GM12892 (cell line): ENCODE results near the gene ANKRD6.
A peak's percentile ranks its signal among the peaks of the same experiment; 100 is the strongest.

ENCODE experiments used
- DNase-seq: peaks from one replicate; pipeline ENCODE4 v3.0.0; 2011; ENCODE audit not compliant: insufficient read length
- FAIRE-seq: peaks from 2 replicates; lab custom pipeline; 2011; peaks lifted over from hg19 to GRCh38; lab: Jason Lieb, UNC
- POLR2A ChIP-seq: IDR thresholded peaks from 2 replicates; pipeline ENCODE4 v1.6.1; 2011; ENCODE audit warnings: low read depth, low read length, control low read depth
- POLR2AphosphoS5 ChIP-seq: IDR thresholded peaks from 2 replicates; pipeline ENCODE4 v1.6.1; 2011; ENCODE audit warnings: low read depth, low read length, control low read depth
- TAF1 ChIP-seq: IDR thresholded peaks from 2 replicates; pipeline ENCODE4 v1.6.1; 2011; ENCODE audit warnings: low read depth, mild to moderate bottlenecking, control low read depth, low read length, borderline replicate concordance

ANKRD6 gene

GRCh38 chr6:89555806-89556205, 122.9 kb downstream of the ANKRD6 start:
- no peak for FAIRE-seq
- no peak for DNase-seq
- TF ChIP-seq TAF1, result no peak
- TF ChIP-seq POLR2A, result no peak
- TF ChIP-seq POLR2AphosphoS5, result no peak

GRCh38 chr6:89559487-89559886, 126.5 kb downstream of the ANKRD6 start:
- TF ChIP-seq POLR2AphosphoS5 (no peak), TAF1 (no peak), POLR2A (no peak)
- peak; percentile 33 for FAIRE-seq
- DNase-seq, result no peak

- TF ChIP-seq POLR2AphosphoS5 (no peak), TAF1 (no peak), POLR2A (no peak)
- DNase-seq, result no peak
- no peak for FAIRE-seq
Observed at GRCh38 chr6:89562093-89562973, 129.4 kb downstream of the ANKRD6 start.

DNA sequence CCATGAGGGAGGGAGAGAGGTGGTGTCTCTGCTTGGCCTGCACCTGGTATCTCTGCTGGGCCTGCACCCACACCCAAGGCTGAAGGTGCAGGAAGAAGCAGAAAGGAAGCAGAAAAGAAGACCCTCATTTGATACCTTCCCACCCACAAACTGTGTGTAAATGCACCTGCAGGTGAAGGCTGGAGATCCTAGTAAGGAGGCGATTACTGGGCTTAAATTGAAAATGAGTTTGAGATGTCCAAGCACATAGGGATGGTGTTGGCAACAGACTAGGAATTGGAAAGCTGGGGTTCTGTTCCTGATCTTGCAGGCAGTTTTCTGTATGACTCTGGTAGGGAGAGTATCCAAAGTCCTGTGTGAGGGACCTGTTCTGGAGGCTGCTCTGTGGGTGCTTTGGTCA, 130.9 kb downstream of the ANKRD6 start:
- TF ChIP-seq POLR2A (no peak), TAF1 (no peak), POLR2AphosphoS5 (no peak)
- FAIRE-seq (no peak), DNase-seq (no peak)

DNA sequence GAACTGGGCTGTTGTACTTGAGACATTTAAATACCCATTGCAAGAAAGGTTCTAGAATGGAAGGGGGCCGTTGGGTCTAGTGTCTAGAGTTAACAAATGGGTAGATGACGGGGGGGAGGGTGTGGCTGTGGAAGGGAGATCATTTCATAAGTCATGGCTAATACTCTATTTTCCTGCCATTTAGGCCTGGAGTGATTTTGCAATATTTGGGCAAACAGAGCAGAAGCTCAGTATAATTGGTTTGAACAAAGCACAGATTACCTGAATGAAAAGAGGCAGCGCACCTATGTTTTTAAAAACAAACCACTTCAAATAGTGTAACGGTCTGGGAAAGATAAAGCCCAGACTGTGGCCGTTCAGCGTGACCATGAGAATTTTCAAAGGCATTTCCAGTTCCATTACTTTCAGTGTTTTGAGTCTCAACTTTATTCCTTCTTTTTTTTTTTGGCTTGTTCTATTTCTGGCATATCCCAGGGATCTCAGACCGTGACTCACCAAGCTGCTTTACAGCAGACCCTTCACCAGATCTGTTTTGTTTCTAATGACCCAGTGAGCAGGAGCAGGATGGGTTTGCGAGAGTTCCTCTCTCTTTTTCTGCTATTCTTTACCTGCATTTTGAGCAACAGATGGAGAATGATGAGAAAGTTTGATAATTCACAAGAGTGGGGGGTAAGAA, 131.9 kb downstream of the ANKRD6 start:
- TF ChIP-seq POLR2AphosphoS5 (no peak), TAF1 (no peak)
- no peak for FAIRE-seq
- no peak for DNase-seq

GRCh38 chr6:89566008-89566800, 133.3 kb downstream of the ANKRD6 start:
- no peak for DNase-seq
- no peak for TF ChIP-seq POLR2A
- no peak for TF ChIP-seq TAF1
- TF ChIP-seq POLR2AphosphoS5, result no peak
- FAIRE-seq, result no peak

GRCh38 chr6:89566930-89567629, 134.1 kb downstream of the ANKRD6 start:
- FAIRE-seq (no peak), DNase-seq (no peak)
- TF ChIP-seq POLR2A, result no peak
- TF ChIP-seq POLR2AphosphoS5, result no peak
- no peak for TF ChIP-seq TAF1

DNA sequence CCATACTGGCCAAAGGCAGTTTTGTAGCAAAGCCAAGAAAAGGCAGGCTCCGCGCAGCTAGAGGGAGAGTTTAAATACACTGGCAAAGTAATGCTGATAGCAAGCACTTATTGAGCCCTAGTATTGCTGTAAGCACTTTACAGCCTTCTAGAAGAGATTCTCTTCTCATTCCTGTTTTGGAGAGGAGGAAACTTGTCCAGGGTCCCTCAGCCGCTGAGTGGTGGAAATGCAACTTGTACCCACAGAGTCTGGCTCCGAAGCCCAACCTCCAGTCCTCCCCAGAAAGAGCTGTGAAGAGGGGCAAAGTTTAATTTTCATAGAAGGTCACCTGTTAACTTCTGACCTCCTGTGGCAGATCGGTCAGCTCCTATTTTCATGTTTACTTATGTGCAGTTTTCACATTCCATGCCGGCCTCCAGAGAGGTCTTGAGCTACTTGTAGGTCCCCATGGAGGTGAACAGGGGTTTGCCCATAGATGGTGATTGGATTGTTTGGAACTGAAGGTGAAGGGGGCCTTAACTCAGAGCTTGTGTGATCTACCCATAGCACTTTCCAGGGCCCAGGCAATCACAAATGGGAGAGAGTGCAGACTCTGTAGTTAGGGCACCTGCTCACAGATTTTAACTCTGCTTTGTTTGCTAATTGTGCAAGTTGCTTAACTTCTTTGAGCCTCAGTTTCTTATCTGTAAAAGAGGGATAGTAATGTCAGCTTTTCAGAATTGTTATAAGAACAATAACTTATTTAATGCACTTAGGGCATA, 134.9 kb downstream of the ANKRD6 start:
- no peak for FAIRE-seq
- no peak for DNase-seq
- TF ChIP-seq POLR2AphosphoS5 (no peak), TAF1 (no peak), POLR2A (no peak)

DNA sequence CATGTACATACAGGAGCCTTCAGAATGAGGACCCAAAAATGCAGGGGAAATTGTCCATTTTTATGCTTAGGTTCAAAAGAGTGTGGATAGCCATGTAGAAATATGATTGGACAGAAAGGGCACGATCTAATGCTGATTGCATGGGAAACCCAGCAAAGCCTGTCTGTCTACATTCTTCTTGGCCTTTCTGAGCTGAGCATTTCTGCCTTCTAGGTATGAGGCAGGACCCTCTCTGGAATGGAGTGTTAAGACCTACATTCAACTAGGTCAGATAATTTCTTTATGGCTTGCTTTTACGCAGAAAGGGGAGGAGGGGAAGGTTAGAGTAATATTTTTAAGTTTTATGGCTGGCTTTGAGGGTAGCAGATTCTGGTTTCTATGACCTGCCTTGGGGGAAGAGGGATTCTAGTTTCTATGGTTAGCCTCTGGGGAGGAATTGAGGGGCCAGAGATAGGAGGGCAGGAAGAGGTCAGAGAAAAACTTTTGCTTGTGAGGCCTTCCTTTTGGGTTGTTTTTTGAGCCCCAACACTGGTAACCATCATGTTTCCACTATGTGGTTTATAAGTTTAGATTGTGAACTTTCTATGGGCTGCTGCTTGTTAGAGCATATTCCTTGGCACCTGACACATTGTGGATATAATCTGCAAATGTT, 142.1 kb downstream of the ANKRD6 start:
- no peak for TF ChIP-seq POLR2AphosphoS5
- no peak for TF ChIP-seq TAF1
- no peak for TF ChIP-seq POLR2A
- DNase-seq, result no peak
- FAIRE-seq, result no peak

GRCh38 chr6:89575562-89575960, 142.6 kb downstream of the ANKRD6 start:
- FAIRE-seq (no peak), DNase-seq (no peak)
- TF ChIP-seq TAF1 (no peak), POLR2A (no peak), POLR2AphosphoS5 (no peak)
